ENCODE data around the gene PCDHA10. TPM values are rescaled to one million over a fixed set of nuclear protein-coding genes. Genes with fewer than 3 reads are reported as not detected.

Gene PCDHA10
- total and polyA plus RNA-seq, 2 of the 4 experiments (the other 2 are of a cell fraction) = under 0.01 to 0.02 TPM

DNA sequence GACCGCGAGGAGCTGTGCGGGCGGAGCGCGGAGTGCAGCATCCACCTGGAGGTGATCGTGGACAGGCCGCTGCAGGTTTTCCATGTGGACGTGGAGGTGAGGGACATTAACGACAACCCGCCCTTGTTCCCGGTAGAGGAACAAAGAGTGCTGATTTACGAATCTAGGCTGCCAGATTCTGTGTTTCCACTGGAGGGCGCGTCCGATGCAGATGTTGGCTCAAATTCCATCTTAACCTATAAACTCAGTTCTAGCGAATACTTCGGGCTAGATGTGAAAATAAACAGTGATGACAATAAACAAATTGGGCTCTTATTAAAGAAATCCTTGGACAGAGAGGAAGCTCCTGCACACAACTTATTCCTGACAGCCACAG lies 27.3 kb upstream of the PCDHA10 start:
- H2BK20ac ChIP-seq (ENCODE audit: low read depth, low read length) = no peak overlapping the region
- H2AK5ac ChIP-seq (ENCODE audit: low read depth, low read length) = no peak overlapping the region
- H3K56ac ChIP-seq (ENCODE audit: extremely low read depth, insufficient read depth, low read length) = no peak overlapping the region
- no peaks in the 10 kb centered on the region for H3K4me1 ChIP-seq (ENCODE audit: control insufficient read depth, insufficient read depth, low read length)
- H3K9me1 ChIP-seq (ENCODE audit: insufficient read depth, low read length) = no peaks in the 10 kb centered on the region
- no peaks in the 10 kb centered on the region for H4K20me1 ChIP-seq (ENCODE audit: insufficient read depth, low read length)
- no peak overlapping the region for H2AFZ ChIP-seq (replicated peaks; ENCODE audit: low read length, poor library complexity)
- H2AK9ac ChIP-seq (replicated peaks; ENCODE audit: low read depth, low read length, poor library complexity) = no peak overlapping the region
- no peak overlapping the region for H3K23ac ChIP-seq (ENCODE audit: low read depth, low read length)
- no peak overlapping the region for H3K4me3 ChIP-seq (ENCODE audit: insufficient read depth, low read depth, low read length)
- dilution Hi-C loops (cut with HindIII; ENCODE audit: low sequenced_read_pairs, unreplicated experiment) (no loop called here), in situ Hi-C loops (cut with MboI; ENCODE audit: low sequenced_read_pairs) (no loop called here), intact Hi-C loops (cut with micrococcal nuclease) (no loop called here)
- WGBS, 2 experiments (ENCODE audit: extremely low coverage in 2 of 2, insufficient read length in 1 of 2) = no CpG with 5 or more reads among the region's 18 CpGs
- no peak overlapping the region for H3K4ac ChIP-seq (ENCODE audit: low read depth, low read length)
- H4K91ac ChIP-seq (ENCODE audit: insufficient read depth, low read depth, low read length) = no peak overlapping the region
- ChIA-PET CTCF (no interaction called here), POLR2A (ENCODE audit: unreplicated experiment) (no interaction called here)
- H2BK15ac ChIP-seq (ENCODE audit: low read depth, low read length) = no peak overlapping the region
- DNase-seq = no peak
- H3K27me3 ChIP-seq (ENCODE audit: control insufficient read depth, insufficient read depth, low read length) = no peaks in the 10 kb centered on the region
- no peaks in the 10 kb centered on the region for H3K79me1 ChIP-seq (ENCODE audit: low read depth in 1 of 2, low read length in 2 of 2)
- H3K36me3 ChIP-seq (ENCODE audit: control insufficient read depth, insufficient read depth, low read length) = no peaks in the 10 kb centered on the region
- H3K14ac ChIP-seq (replicated peaks; ENCODE audit: low read depth, low read length) = no peak overlapping the region
- no peak overlapping the region for H3K18ac ChIP-seq (ENCODE audit: low read depth, low read length)
- H2BK120ac ChIP-seq (ENCODE audit: low read depth, low read length) = no peak overlapping the region
- H3K9ac ChIP-seq (ENCODE audit: low read depth, low read length) = no peak overlapping the region
- H3K4me2 ChIP-seq (ENCODE audit: low read depth, low read length) = no peak overlapping the region
- BruUV-seq (replicated peaks) = no TSS peak
- TF ChIP-seq RCOR1 (IDR thresholded peaks at IDR 0.05; ENCODE audit: insufficient replicate concordance, low read length) (no peak), MAZ (IDR thresholded peaks at IDR 0.05; ENCODE audit: borderline replicate concordance, low read depth, low read length) (no peak), SMC3 (IDR thresholded peaks at IDR 0.05; ENCODE audit: low read depth, low read length) (no peak), MXI1 (IDR thresholded peaks at IDR 0.05; ENCODE audit: borderline replicate concordance, low read depth, low read length) (no peak), BHLHE40 (IDR thresholded peaks at IDR 0.05; ENCODE audit: low read depth, low read length) (no peak), CEBPB (IDR thresholded peaks at IDR 0.05; ENCODE audit: low read depth, low read length) (no peak), RAD21 (IDR thresholded peaks at IDR 0.05; ENCODE audit: low read length) (no peak), FOS (IDR thresholded peaks at IDR 0.05; ENCODE audit: low read depth, low read length) (no peak), NFE2L2 (IDR thresholded peaks at IDR 0.05; ENCODE audit: low read depth, low read length) (no peak), MAFK (IDR thresholded peaks at IDR 0.05; ENCODE audit: low read depth, low read length) (no peak)
- TF ChIP-seq, protein P1, sequence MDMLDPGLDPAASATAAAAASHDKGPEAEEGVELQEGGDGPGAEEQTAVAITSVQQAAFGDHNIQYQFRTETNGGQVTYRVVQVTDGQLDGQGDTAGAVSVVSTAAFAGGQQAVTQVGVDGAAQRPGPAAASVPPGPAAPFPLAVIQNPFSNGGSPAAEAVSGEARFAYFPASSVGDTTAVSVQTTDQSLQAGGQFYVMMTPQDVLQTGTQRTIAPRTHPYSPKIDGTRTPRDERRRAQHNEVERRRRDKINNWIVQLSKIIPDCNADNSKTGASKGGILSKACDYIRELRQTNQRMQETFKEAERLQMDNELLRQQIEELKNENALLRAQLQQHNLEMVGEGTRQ (IDR thresholded peaks at IDR 0.05; ENCODE audit: low read depth, low read length) = no peak
- H4K8ac ChIP-seq (ENCODE audit: low read depth in 2 of 2, low read length in 2 of 2) = no peak overlapping the region
- H4K5ac ChIP-seq (ENCODE audit: low read depth, low read length) = no peak overlapping the region
- no peak overlapping the region for H3K27ac ChIP-seq (ENCODE audit: insufficient read depth, low read length)
- peaks cover 12% of the 10 kb centered on the region for H3K9me3 ChIP-seq (ENCODE audit: control insufficient read depth, insufficient read depth, low read length)
- H2BK5ac ChIP-seq (ENCODE audit: low read depth, low read length, poor library complexity, severe bottlenecking) = no peak overlapping the region
- ATAC-seq (ENCODE audit: low read depth) = no peak
